HepG2 (cell line): ENCODE data around the gene GFPT1. TPM values are rescaled to one million over a fixed set of nuclear protein-coding genes. Genes with fewer than 3 reads are reported as not detected.

Experiments
- ATAC-seq: fragments of 200-7000 bp; cut with Tn5 transposase; 3 replicates; pipeline ENCODE4 v1.9.1; 2020; ENCODE audit warnings: mild to moderate bottlenecking, moderate library complexity
- BruUV-seq: library from RNA; stranded (reverse); fragments of 400-500 nt; replicated peaks from 2 replicates; lab custom pipeline; 2021; lab: Mats Ljungman, UMichigan
- CTCF ChIA-PET: fragments of 300-600 bp; formaldehyde crosslinking; extraction: SDS; loops from one replicate; lab custom pipeline; 2021; ENCODE audit warnings: low total read pairs, inconsistent platforms, low intra/inter-chr PET ratio; lab: Yijun Ruan, JAX
- POLR2A ChIA-PET: fragments of 350-600 bp; sonication (Branson Sonifier 250); formaldehyde crosslinking; loops from one replicate; lab custom pipeline; 2020; ENCODE audit warnings: antibody characterized with exemption, inconsistent platforms; lab: Yijun Ruan, JAX
- DNase-seq: peaks from one replicate; pipeline ENCODE4 v3.0.0-alpha.2; 2015; ENCODE audit warnings: low spot score
- FAIRE-seq: peaks from 3 replicates; lab custom pipeline; 2011; peaks lifted over from hg19 to GRCh38; lab: Jason Lieb, UNC
- H2AFZ ChIP-seq: one replicate; pipeline ENCODE4 v1.6.1; 2011; ENCODE audit warnings: low read length, inconsistent platforms
- H3K27ac ChIP-seq: fragments of 300-600 bp; 3 replicates; pipeline ENCODE4 v1.8.0; 2011; ENCODE audit warnings: mixed run types, mild to moderate bottlenecking, mixed read lengths, low read length, inconsistent platforms; ENCODE audit not compliant: insufficient read depth; ENCODE audit errors: extremely low read length
- H3K27me3 ChIP-seq, 2 experiments: fragments of 200-600 bp in 1 of 2; 2 replicates in 1 of 2; 3 replicates in 1 of 2; pipeline versions ENCODE4 v1.6.0 to v1.8.0; 2011; ENCODE audit warnings: low read length in 2 of 2, mild to moderate bottlenecking in 2 of 2, moderate library complexity in 2 of 2, inconsistent platforms in 1 of 2; ENCODE audit not compliant: insufficient read depth in 2 of 2, control insufficient read depth in 1 of 2
- H3K36me3 ChIP-seq, 2 experiments: fragments of 200-600 bp in 1 of 2; replicated peaks in 1 of 2; 2 replicates in 1 of 2; 3 replicates in 1 of 2; pipeline versions ENCODE4 v1.5.1 to v1.8.0; 2011; ENCODE audit warnings: low read length in 2 of 2, inconsistent platforms in 1 of 2; ENCODE audit not compliant: insufficient read depth in 2 of 2, control insufficient read depth in 1 of 2
- H3K4me1 ChIP-seq: 2 replicates; pipeline ENCODE4 v1.5.1; 2012; ENCODE audit warnings: low read length, inconsistent platforms; ENCODE audit not compliant: insufficient read depth
- H3K4me2 ChIP-seq: 2 replicates; pipeline ENCODE4 v1.6.0; 2011; ENCODE audit warnings: low read depth, low read length, inconsistent platforms
- H3K4me3 ChIP-seq, 3 experiments: fragments of 200-600 bp in 1 of 3; sonication (generic), shearing (Covaris generic) in 1 of 3; replicated peaks in 1 of 3; 2 replicates each; pipeline ENCODE4 v1.5.1; 2011 to 2016; ENCODE audit warnings: low read length in 3 of 3, inconsistent platforms in 2 of 3, low read depth in 2 of 3, mild to moderate bottlenecking in 2 of 3, control low read depth in 1 of 3, mixed read lengths in 1 of 3; ENCODE audit not compliant: insufficient read depth in 1 of 3
- H3K79me2 ChIP-seq: one replicate; pipeline ENCODE4 v1.6.1; 2011; ENCODE audit warnings: low read length, inconsistent platforms; ENCODE audit not compliant: insufficient read depth
- H3K9ac ChIP-seq: 2 replicates; pipeline ENCODE4 v1.6.0; 2011; ENCODE audit warnings: mild to moderate bottlenecking, low read depth, low read length, inconsistent platforms; ENCODE audit not compliant: insufficient read depth
- H3K9me3 ChIP-seq: 2 replicates; pipeline ENCODE4 v1.5.1; 2012; ENCODE audit warnings: mild to moderate bottlenecking, low read length
- H4K20me1 ChIP-seq: 2 replicates; pipeline ENCODE4 v1.6.0; 2011; ENCODE audit warnings: inconsistent platforms, mild to moderate bottlenecking, low read length, moderate library complexity; ENCODE audit not compliant: insufficient read depth
- ESRRA ChIP-seq: sonication (generic); formaldehyde crosslinking; IDR thresholded peaks from 2 replicates; pipeline ENCODE4 v1.5.1; 2020; ENCODE audit warnings: mild to moderate bottlenecking, low read depth, missing genetic modification reagents
- ETV5 ChIP-seq: IDR thresholded peaks from 2 replicates; pipeline ENCODE4 v1.6.1; 2018; ENCODE audit warnings: missing biosample characterization, missing genetic modification reagents, inconsistent platforms, borderline replicate concordance
- HES4 ChIP-seq: sonication (generic); formaldehyde crosslinking; IDR thresholded peaks from 2 replicates; pipeline ENCODE4 v1.9.0; 2021; ENCODE audit warnings: mild to moderate bottlenecking, missing genetic modification reagents, borderline replicate concordance
- NR3C1 ChIP-seq: sonication (generic); formaldehyde crosslinking; IDR thresholded peaks from 2 replicates; pipeline ENCODE4 v1.4.0; 2020; ENCODE audit warnings: missing genetic modification reagents
- SRY ChIP-seq: sonication (generic); formaldehyde crosslinking; IDR thresholded peaks from 2 replicates; pipeline ENCODE4 v1.8.0; 2022; ENCODE audit warnings: mild to moderate bottlenecking, missing genetic modification reagents
- ZNF549 ChIP-seq: sonication (generic); formaldehyde crosslinking; IDR thresholded peaks from 2 replicates; pipeline ENCODE4 v1.5.0; 2020; ENCODE audit warnings: missing genetic modification reagents
- ZNF616 ChIP-seq: sonication (generic); formaldehyde crosslinking; IDR thresholded peaks from 2 replicates; pipeline ENCODE4 v1.5.0; 2020; ENCODE audit warnings: low read depth, mild to moderate bottlenecking, missing genetic modification reagents
- ZNF773 ChIP-seq: sonication (generic); formaldehyde crosslinking; IDR thresholded peaks from 2 replicates; pipeline ENCODE4 v1.4.0; 2020; ENCODE audit warnings: missing genetic modification reagents, borderline replicate concordance
- ZNF780A ChIP-seq: sonication (generic); formaldehyde crosslinking; IDR thresholded peaks from 2 replicates; pipeline ENCODE4 v1.8.0; 2022; ENCODE audit warnings: mild to moderate bottlenecking, missing genetic modification reagents, moderate library complexity
- ZSCAN29 ChIP-seq: sonication (generic); formaldehyde crosslinking; conservative IDR thresholded peaks from 2 replicates; pipeline ENCODE4 v1.4.0; 2020; ENCODE audit warnings: mild to moderate bottlenecking, missing genetic modification reagents
- WGBS: methylation state at CpG from one replicate; pipeline ENCODE4 v1.1.6; 2017; ENCODE audit warnings: low lambda C conversion rate; 5-methylcytosine and 5-hydroxymethylcytosine counted together
- in situ Hi-C: cut with HindIII; loops from 2 replicates; pipeline ENCODE4 v1.10.0; 2017; ENCODE audit warnings: low pct_unique_long_range_greater_than_20kb; ENCODE audit not compliant: extremely low pct_ligation_motif_present
- intact Hi-C: fragments of 100-400 bp; cut with micrococcal nuclease; formaldehyde crosslinking; loops from one replicate; pipeline ENCODE4 v1.10.0; 2022; ENCODE audit not compliant: unreplicated experiment
- polyA plus RNA-seq, 8 experiments: library from polyadenylated mRNA; depleted of rRNA in 3 of 8; stranded (reverse) in 7 of 8; unstranded in 1 of 8; fragments of >200 nt; fragmentation: Illumina TruSeq in 4 of 8; extraction: Trizol in 4 of 8; gene quantifications; 2 replicates each; pipeline versions ENCODE4 v1.2.1 to v1.2.3, GENCODE V29; 2011 to 2016; ENCODE audit warnings: low read depth in 4 of 8, missing spikeins in 1 of 8, mixed read lengths in 1 of 8; ENCODE audit not compliant: insufficient read depth in 1 of 8
- total RNA-seq, 5 experiments: library from RNA; depleted of rRNA; stranded (reverse); fragments of >200 nt; fragmentation: Illumina TruSeq; extraction: Trizol; gene quantifications; 2 replicates each; pipeline ENCODE4 v1.2.3, GENCODE V29; 2016; ENCODE audit warnings: low read depth in 1 of 5
- TF ChIP-seq, protein P1 (sequence below): IDR thresholded peaks from 2 replicates; pipeline ENCODE4 v1.6.1; 2016; ENCODE audit warnings: control low read depth
- TF ChIP-seq, protein P2 (sequence below): IDR thresholded peaks from 2 replicates; pipeline ENCODE4 v1.6.1; 2016; ENCODE audit warnings: mild to moderate bottlenecking, missing biosample characterization, missing genetic modification reagents
- TF ChIP-seq, protein P3 (sequence below): sonication (generic); formaldehyde crosslinking; IDR thresholded peaks from 2 replicates; pipeline ENCODE4 v1.8.0; 2022; ENCODE audit warnings: missing genetic modification reagents, low read depth, mild to moderate bottlenecking, borderline replicate concordance
- TF ChIP-seq, protein P4 (sequence below), 2 experiments: IDR thresholded peaks; 2 replicates each; pipeline ENCODE4 v1.6.1; 2011 to 2012; ENCODE audit warnings: low read length in 2 of 2, borderline replicate concordance in 1 of 2, low read depth in 1 of 2, mild to moderate bottlenecking in 1 of 2, moderate library complexity in 1 of 2
- TF ChIP-seq, protein P5 (sequence below): sonication (generic); formaldehyde crosslinking; IDR thresholded peaks from 2 replicates; pipeline ENCODE4 v1.5.1; 2020; ENCODE audit warnings: missing genetic modification reagents, mild to moderate bottlenecking, borderline replicate concordance

Gene GFPT1
- total and polyA plus RNA-seq, 2 of the 13 experiments (the other 11 are each of a cell fraction or from before 2014, with no cell fraction given), result 24.0 to 84.9 TPM

DNA sequence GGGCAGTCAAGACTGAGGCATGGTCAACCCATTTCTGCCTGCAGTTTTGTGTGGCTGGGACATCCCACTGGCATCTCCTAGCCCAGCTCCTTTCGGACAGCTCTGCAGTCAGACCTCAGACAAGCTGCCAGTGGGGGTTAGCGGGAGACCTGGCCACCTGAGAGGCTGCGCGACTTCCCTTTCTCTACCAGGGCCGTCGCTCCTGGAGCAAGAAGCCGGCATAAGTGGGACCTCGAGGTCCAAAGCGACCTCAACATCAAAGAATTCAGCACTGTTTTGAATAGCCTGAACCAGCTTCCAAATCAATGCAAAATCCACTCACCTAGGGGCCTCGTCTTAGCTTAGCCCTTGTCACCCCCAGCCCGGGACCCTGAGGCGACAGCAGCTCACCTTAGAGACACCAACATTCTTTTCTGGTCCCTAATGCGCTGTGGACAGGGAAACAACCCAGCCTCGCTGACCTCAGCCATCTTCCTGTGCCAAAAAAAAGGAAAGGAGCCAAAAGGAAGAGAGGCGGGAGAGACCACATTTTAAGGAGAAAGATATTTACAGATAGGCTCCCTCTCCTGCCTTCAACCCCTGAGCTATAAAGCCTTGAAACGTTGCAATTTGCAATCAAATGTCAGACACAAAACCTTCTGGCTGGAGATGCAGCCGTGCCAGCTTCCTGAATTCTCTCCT lies 81.2 kb downstream of the GFPT1 start (continued):
- TF ChIP-seq, protein P1, sequence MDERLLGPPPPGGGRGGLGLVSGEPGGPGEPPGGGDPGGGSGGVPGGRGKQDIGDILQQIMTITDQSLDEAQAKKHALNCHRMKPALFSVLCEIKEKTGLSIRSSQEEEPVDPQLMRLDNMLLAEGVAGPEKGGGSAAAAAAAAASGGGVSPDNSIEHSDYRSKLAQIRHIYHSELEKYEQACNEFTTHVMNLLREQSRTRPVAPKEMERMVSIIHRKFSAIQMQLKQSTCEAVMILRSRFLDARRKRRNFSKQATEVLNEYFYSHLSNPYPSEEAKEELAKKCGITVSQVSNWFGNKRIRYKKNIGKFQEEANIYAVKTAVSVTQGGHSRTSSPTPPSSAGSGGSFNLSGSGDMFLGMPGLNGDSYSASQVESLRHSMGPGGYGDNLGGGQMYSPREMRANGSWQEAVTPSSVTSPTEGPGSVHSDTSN (CRISPR knock-in tag), result no peak
- TF ChIP-seq ZNF780A (CRISPR knock-in tag) (no peak), ZNF616 (CRISPR knock-in tag) (no peak)
- TF ChIP-seq, protein P2, sequence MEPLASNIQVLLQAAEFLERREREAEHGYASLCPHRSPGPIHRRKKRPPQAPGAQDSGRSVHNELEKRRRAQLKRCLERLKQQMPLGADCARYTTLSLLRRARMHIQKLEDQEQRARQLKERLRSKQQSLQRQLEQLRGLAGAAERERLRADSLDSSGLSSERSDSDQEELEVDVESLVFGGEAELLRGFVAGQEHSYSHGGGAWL (CRISPR knock-in tag), result no peak
- TF ChIP-seq, all 625 proteins: peak for 0

DNA sequence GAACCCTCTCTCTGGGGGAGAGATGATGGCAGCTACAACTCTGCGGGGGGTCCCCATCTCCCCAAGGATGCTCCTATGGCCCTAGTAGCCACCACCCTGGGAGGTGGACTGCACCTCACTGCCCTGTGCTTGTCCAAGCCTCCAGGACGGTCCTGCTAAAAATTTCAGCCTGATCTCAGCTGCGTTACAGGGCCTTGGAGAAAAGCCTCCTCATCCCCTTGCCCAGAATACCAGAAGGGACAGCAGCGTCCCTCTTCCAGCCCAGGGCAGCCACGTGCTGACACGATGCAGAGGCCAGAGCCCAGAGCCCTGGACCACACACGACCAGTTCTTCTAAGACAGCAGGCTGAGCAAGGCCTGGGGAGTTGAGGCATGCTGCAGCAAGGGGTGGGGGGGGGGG lies 81.9 kb downstream of the GFPT1 start:
- Histone ChIP-seq H3K9me3 (peaks cover 7% of the 10 kb centered on the region; the same call in 1 of the 2 replicates), H3K9ac (no peak overlapping the region), H3K36me3 (no peaks in the 10 kb centered on the region), H4K20me1 (no peaks in the 10 kb centered on the region), H3K4me1 (peaks cover 38% of the 10 kb centered on the region), H3K27me3 (no peaks in the 10 kb centered on the region), H3K27ac (no peak overlapping the region), H3K4me3 (no peak overlapping the region), H3K79me2 (no peaks in the 10 kb centered on the region), H2AFZ (no peak overlapping the region), H3K4me2 (no peak overlapping the region)
- 97% methylated on average over 4 of the region's 7 CpGs for WGBS
- CTCF ChIA-PET, result interaction anchor here (1.8 kb wide), 1 partner anchor 279 kb away, joined by 4 read pairs; no protein-coding TSS in a partner anchor
- ATAC-seq, result no peak
- DNase-seq, result no peak
- BruUV-seq, result no TSS peak
- FAIRE-seq, result no peak
- in situ Hi-C loops, result loop anchor here (5.0 to 10.0 kb wide), 2 partner anchors 288 to 360 kb away; no protein-coding TSS in a partner anchor
- intact Hi-C loops, result no loop called here
- POLR2A ChIA-PET, result no interaction called here
- TF ChIP-seq, protein P3, sequence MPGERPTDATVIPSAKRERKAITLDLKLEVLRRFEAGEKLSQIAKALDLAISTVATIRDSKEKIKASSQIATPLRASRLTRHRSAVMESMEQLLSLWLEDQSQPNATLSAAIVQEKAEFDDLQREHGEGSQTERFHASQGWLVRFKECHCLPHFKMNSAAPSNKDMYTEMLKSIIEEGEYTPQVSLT, result no peak
- TF ChIP-seq ESRRA (CRISPR knock-in tag) (no peak), ZSCAN29 (no peak), SRY (CRISPR knock-in tag) (no peak), NR3C1 (CRISPR knock-in tag) (no peak), ZNF549 (no peak), ZNF773 (CRISPR knock-in tag) (no peak), ETV5 (CRISPR knock-in tag) (no peak), HES4 (CRISPR knock-in tag) (no peak)
- TF ChIP-seq, protein P4, sequence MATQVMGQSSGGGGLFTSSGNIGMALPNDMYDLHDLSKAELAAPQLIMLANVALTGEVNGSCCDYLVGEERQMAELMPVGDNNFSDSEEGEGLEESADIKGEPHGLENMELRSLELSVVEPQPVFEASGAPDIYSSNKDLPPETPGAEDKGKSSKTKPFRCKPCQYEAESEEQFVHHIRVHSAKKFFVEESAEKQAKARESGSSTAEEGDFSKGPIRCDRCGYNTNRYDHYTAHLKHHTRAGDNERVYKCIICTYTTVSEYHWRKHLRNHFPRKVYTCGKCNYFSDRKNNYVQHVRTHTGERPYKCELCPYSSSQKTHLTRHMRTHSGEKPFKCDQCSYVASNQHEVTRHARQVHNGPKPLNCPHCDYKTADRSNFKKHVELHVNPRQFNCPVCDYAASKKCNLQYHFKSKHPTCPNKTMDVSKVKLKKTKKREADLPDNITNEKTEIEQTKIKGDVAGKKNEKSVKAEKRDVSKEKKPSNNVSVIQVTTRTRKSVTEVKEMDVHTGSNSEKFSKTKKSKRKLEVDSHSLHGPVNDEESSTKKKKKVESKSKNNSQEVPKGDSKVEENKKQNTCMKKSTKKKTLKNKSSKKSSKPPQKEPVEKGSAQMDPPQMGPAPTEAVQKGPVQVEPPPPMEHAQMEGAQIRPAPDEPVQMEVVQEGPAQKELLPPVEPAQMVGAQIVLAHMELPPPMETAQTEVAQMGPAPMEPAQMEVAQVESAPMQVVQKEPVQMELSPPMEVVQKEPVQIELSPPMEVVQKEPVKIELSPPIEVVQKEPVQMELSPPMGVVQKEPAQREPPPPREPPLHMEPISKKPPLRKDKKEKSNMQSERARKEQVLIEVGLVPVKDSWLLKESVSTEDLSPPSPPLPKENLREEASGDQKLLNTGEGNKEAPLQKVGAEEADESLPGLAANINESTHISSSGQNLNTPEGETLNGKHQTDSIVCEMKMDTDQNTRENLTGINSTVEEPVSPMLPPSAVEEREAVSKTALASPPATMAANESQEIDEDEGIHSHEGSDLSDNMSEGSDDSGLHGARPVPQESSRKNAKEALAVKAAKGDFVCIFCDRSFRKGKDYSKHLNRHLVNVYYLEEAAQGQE (IDR thresholded peaks at IDR 0.05; ENCODE audit: borderline replicate concordance in 1 of 2, low read depth in 1 of 2, low read length in 2 of 2), result no peak
- TF ChIP-seq, protein P5, sequence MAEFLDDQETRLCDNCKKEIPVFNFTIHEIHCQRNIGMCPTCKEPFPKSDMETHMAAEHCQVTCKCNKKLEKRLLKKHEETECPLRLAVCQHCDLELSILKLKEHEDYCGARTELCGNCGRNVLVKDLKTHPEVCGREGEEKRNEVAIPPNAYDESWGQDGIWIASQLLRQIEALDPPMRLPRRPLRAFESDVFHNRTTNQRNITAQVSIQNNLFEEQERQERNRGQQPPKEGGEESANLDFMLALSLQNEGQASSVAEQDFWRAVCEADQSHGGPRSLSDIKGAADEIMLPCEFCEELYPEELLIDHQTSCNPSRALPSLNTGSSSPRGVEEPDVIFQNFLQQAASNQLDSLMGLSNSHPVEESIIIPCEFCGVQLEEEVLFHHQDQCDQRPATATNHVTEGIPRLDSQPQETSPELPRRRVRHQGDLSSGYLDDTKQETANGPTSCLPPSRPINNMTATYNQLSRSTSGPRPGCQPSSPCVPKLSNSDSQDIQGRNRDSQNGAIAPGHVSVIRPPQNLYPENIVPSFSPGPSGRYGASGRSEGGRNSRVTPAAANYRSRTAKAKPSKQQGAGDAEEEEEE (CRISPR knock-in tag), result no peak
